Globus pallidus (tissue), 1 donor: ENCODE data around the gene MRPL1.
"Not testable (repeated sequence)": the region's sequence is repeated elsewhere in the genome, so short reads cannot be mapped to it uniquely, and the experiment has no call there.

Experiments used
- DNase-seq: peaks from one replicate; pipeline ENCODE4 v3.0.0-alpha.2; 2015; ENCODE audit warnings: low spot score

MRPL1 gene

DNA sequence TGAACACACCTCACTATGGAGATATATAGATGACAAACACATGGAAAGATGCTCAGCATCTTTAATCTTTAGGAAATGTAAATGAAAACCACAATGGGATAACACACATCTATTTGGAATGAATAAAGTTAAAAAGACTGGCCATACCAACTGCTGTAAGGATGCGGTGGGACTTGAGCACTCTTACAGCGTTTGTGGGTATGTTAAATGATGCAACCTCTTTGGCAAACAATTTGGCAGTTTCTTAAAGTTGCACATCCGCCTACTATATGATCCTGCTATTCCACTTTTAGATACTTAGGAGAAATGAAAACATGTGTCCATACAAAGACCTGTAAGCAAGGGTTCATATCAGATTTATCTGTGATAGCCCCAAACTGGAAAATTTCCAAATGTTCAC, 50.7 kb downstream of the MRPL1 start:
- DNase-seq, result no peak

DNA sequence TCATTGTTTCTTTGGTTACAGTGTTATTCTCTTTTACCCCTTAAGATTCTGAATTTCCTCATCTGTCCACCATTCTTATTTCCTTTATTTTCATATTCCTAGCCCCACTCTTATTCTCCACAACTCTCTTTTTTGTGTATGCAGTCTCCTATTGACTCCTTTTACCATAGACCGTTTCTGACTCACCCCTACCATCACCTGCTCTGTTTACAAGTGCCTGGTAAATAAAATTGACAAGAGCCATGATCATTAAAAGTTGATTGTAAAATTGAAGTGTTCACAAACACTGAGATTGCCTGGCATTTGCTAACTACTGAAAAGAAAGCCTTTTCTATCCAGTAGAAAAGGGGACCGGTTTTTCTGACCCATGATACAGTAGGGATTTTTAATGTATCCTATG, 54.4 kb downstream of the MRPL1 start:
- no peak for DNase-seq

DNA sequence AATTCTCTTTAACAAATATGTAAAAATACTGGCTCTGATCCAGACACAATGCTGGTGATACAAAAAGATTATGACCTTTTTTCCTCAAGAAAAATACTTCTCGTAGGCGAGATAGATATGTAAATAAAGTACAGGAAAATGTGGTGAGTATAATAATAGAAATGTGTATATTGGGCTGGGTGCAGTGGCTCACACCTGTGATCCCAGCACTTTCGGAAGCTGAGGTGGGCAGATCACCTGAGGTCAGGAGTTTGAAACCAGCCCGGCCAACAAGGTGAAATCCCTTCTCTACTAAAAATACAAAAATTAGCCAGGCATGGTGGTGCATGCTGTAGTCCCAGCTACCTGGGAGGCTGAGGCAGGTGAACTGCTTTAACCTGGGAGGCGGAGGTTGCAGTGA, 55.0 kb downstream of the MRPL1 start:
- DNase-seq, result no peak

DNA sequence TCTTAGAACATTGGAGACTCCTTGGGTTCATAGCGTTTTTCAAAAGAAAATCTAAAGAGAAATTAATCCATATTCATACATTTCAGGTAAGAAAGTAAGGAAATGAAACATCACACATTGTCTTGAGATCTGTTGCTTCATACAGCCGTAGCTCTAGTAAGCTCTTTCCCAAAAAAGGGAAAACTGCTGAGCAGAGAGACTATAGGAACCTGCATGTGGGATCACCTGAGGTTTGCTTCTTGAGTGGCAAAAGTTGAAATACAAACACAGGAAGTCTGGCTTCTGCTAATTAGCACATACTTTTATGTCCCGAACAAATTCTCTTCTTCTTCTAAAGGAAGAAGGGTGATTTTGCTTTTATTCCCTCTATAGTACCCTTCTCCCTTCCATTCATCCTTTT, 57.7 kb downstream of the MRPL1 start:
- no peak for DNase-seq

- DNase-seq, result no peak
Measured at GRCh38 chr4:77921701-77922100, 59.1 kb downstream of the MRPL1 start.

DNA sequence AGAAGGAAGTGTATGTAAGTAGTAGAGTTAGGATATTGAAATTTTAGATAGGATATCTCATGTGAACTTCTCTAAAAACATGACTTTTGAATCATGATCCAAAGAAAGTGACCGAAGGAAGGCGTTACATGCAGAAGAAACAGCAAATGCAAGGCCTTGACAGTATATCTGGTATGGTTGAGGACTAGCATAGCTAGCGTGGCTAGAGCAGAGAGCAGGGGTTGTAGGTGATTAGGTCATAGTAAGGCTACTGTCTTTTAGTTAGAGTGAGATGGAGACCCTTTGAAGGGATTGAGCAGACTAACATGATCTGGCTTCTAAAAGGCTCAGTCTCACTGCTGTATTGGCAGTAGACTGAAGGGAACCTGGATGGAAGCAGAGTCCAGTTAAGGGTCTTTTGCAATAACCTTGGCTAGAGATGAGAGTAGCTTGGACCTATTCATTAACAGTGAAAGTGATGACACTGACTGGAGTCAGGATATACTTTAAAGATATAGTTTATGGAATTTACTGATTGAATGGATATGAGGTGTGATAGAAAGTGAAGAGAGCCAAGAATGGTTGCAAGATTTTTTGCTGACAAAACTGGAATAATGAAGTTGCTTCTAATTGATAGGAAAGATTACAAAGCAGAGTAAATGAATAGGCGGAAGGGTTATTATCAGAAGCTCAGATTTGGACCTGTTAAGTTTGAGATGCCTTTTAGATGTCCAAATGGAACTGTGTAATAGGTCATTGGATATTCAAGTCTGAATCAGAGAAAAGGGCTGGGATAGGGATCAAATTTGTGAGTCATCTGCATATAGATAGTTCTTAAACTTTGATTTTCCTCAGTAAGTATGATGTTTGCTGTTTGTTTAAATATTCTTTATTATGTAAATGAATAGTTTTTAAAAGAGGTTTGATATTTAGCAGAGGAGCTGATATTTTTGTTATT, 59.8 kb downstream of the MRPL1 start:
- DNase-seq, result no peak

DNA sequence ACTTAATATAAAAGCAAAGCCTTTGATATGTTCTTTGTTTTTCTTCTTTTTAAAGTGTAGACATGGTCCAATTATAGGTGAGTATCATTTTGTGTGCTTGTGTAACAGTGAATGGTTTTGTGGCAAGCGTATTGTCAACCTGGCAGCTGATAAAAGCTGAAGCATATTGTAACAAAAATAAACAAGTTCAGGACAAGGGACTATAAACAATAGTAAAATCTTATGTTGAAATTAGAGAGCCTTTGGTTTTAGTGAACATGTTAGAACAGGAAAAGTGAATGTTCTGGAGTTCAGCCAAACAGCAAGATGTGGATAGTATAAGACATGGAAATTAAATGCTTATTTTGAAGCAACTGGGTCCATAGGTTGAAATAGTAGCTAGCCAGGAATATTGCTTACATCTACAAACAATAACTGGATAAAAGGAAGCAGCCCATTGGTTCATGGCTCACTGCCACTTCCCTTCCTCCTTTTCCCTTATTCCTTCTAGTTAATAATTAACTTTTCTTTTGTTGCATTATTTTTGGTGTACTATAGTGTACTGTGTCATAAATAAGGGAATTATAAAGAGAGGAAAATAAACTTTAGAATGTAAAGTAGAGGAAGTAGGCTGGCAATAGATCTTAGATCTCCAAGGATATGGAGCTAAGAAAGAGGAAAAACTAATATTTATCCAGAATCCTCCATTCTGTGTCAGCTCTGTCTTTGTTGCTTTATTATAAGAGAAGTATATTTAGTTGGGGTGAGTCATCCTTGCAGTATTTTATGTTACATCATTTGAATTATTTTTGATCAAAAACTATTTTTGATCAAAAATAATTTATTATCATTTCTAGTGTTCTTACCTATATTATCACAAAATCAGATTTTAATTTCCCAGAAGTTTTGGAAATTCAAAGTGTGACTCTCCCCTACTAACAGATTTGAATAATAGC, 65.6 kb downstream of the MRPL1 start:
- DNase-seq, result no peak

GRCh38 chr4:77930154-77930639, 67.6 kb downstream of the MRPL1 start:
- no peak for DNase-seq

DNA sequence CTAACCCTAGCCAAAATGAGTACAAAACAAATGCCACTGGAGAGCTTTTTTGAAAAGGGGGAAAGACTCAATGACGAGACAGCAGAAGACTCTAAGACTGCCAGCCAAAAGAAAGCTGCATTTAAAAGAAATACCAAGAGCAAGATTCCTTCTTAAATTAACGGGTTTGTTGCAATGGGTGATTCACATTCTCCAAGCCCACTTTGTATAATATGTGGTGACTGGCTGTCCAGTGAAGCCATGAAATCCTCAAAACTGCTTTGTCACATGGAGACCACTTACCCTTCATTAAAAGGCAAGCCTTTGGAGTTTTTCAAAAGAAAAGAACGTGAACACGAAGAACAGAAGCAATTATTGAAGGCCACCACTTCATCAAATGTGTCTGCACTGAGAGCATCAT, 68.2 kb downstream of the MRPL1 start:
- no peak for DNase-seq

- DNase-seq, result no peak
Measured at GRCh38 chr4:77931452-77932135, 69.0 kb downstream of the MRPL1 start.

DNA sequence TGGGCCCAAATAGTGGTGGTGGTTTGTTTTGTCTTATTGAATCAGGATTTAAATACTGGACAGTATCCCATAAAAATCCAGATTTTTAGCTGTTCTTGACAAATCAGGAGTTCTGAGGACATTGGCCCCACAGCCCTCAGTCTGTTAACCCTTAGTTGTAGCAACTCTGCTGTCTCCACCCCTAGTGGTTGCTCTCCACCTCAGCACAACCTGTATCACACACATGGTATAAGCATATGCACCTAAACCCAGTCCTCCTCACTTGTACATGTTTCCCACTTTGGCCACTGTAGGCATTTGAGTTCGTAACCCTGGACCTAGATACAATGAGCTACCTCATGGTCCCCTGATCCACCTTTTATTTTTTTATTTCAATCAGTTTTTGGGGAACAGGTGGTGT, 75.9 kb downstream of the MRPL1 start:
- DNase-seq, result no peak

GRCh38 chr4:77945929-77946328, 83.3 kb downstream of the MRPL1 start:
- not testable (repeated sequence) for DNase-seq

DNA sequence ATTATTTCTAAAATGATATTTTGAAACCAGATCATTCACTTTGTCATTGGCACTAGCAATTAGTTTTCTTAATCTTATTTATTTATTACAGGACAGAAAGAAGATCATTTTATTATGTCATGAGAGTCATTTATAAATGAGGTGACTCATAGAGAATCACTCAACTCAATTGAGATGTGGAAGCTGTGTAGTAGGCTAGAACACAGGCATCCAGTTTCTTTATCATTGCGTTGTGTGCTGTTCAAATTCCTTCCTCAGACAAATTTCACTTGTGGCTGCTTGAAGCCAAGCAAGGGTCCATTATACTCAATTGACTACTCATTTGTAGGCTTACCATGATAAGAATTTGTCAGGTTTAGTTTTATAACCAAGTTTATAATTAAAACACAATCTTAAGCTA, 87.6 kb downstream of the MRPL1 start:
- no peak for DNase-seq

- DNase-seq, result no peak
Measured at GRCh38 chr4:77952457-77952856, 89.8 kb downstream of the MRPL1 start.

- no peak for DNase-seq
Measured at GRCh38 chr4:77954690-77955089, 92.1 kb downstream of the MRPL1 start.

DNA sequence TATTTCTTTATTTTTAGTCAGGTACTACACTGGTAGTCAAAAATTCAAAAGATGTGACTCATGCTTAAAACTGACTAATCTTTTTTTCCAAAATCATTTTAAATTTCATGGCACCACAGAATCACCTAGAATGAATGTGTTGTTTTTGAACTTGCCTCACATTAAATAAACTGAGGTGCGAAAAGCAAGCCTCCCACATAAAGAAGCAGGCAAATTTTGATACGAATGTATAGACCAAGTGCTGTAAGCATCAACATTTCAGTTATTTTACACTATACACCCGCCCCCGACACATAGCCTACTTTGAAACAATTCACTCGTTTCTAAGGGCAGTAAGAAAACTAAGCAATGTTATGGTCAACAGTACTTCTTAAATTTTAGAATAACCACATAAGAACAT, 94.3 kb downstream of the MRPL1 start:
- no peak for DNase-seq

- no peak for DNase-seq
Measured at GRCh38 chr4:77958897-77959296, 96.3 kb downstream of the MRPL1 start.

GRCh38 chr4:77959566-77960338, 97.1 kb downstream of the MRPL1 start:
- DNase-seq, result peak; percentile 22

DNA sequence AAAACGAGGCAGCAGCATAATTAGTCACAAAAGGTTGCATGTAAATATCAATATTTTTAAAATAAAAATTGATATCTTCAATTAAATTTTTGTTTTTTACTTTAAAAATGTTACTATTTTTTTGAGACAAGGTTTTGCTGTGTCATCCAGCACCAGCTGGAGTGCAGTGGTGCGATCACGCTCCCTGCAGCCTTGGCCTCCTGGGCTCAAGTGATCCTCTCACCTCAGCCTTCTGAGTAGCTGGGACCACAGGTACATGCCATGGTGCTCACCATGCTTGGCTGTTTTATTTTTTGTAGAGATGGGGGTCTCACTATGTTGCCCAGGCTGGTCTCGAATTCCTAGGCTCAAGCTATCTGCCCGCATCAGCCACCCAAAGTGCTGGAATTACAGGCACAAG, 97.7 kb downstream of the MRPL1 start:
- no peak for DNase-seq

- no peak for DNase-seq
Measured at GRCh38 chr4:77963004-77963403, 100.4 kb downstream of the MRPL1 start.

DNA sequence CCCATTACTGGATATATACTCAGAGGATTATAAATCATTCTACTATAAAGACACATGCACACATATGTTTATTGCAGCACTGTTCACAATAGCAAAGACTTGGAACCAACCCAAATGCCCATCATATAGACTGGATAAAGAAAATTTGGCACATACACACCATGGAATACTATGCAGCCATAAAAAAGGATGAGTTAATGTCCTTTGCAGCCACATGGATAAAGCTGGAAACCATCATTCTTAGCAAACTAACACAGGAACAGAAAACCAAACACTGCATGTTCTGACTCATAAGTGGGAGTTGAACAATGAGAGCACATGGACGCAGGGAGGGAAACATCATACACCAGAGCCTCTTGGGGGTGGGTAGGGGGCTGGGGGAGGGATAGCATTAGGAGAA, 111.0 kb downstream of the MRPL1 start:
- not testable (repeated sequence) for DNase-seq
